ENCODE data around the gene JADE2. TPM values are rescaled to one million over a fixed set of nuclear protein-coding genes. Genes with fewer than 3 reads are reported as not detected.

JADE2 gene
- polyA plus RNA-seq, 3 donors, result 2.1 to 10.2 (median 3.1) TPM

- no peak for TF ChIP-seq CTCF (IDR thresholded peaks at IDR 0.05)
- Histone ChIP-seq H3K4me1 (ENCODE audit: control insufficient read depth in 1 of 2, insufficient read depth in 2 of 2, low read length in 2 of 2) (peaks cover 26 to 33% of the 10 kb centered on the region in 2 donors), H4K20me1 (ENCODE audit: insufficient read depth, low read length) (peaks cover 7% of the 10 kb centered on the region), H3K4me3 (replicated peaks in 1 of 3; ENCODE audit: low read depth in 2 of 3, low read length in 3 of 3) (no peak overlapping the region), H3K9ac (ENCODE audit: insufficient read depth, low read length, poor library complexity, severe bottlenecking) (no peak overlapping the region), H3K4me2 (replicated peaks; ENCODE audit: extremely low read depth, low read length, poor library complexity, severe bottlenecking) (no peak overlapping the region), H3K79me2 (ENCODE audit: insufficient read depth, low read length) (no peaks in the 10 kb centered on the region), H2AFZ (ENCODE audit: insufficient read depth, low read depth, low read length, poor library complexity, severe bottlenecking) (no peak overlapping the region), H3K36me3 (replicated peaks in 1 of 2; ENCODE audit: control insufficient read depth in 1 of 2, insufficient read depth in 2 of 2, low read length in 2 of 2) (peaks cover 20 to 44% of the 10 kb centered on the region in 2 donors), H3K27me3 (ENCODE audit: control insufficient read depth in 2 of 2, insufficient read depth in 2 of 2, low read length in 2 of 2) (no peaks in the 10 kb centered on the region), H3K27ac (ENCODE audit: low read depth in 1 of 2, low read length in 2 of 2) (peak overlapping the region in 1 of 2 donors; percentile 91), H3K9me3 (replicated peaks in 1 of 2; ENCODE audit: control insufficient read depth in 1 of 2, insufficient read depth in 1 of 2, low read length in 2 of 2) (no peaks in the 10 kb centered on the region)
- Mint-ChIP-seq H3K4me3 (no peak overlapping the region), H3K27ac (peak overlapping the region in 6 of 7 donors; percentile 29 to 90 (median 70)), H3K36me3 (peaks cover 40 to 45% of the 10 kb centered on the region in 2 donors), H3K27me3 (ENCODE audit: low read depth in 3 of 3) (peaks cover 0 to 2% (median 0%) of the 10 kb centered on the region in 3 donors), H3K4me1 (peaks cover 32% of the 10 kb centered on the region), H3K9me3 (peaks cover 0 to 2% (median 0%) of the 10 kb centered on the region in 7 donors)
- intact Hi-C loops (cut with micrococcal nuclease), result no loop called here
- DNase-seq, result no peak
Measured at GRCh38 chr5:134556994-134557393, 31.5 kb downstream of the JADE2 start.

- intact Hi-C loops (cut with micrococcal nuclease), result no loop called here
- Histone ChIP-seq H3K79me2 (ENCODE audit: insufficient read depth, low read length) (no peaks in the 10 kb centered on the region), H3K27me3 (ENCODE audit: control insufficient read depth in 2 of 2, insufficient read depth in 2 of 2, low read length in 2 of 2) (no peaks in the 10 kb centered on the region), H3K27ac (ENCODE audit: low read depth in 1 of 2, low read length in 2 of 2) (peak overlapping the region in 1 of 2 donors; percentile 33), H3K9ac (ENCODE audit: insufficient read depth, low read length, poor library complexity, severe bottlenecking) (no peak overlapping the region), H3K9me3 (replicated peaks in 1 of 2; ENCODE audit: control insufficient read depth in 1 of 2, insufficient read depth in 1 of 2, low read length in 2 of 2) (no peaks in the 10 kb centered on the region), H2AFZ (ENCODE audit: insufficient read depth, low read depth, low read length, poor library complexity, severe bottlenecking) (no peak overlapping the region), H3K36me3 (replicated peaks in 1 of 2; ENCODE audit: control insufficient read depth in 1 of 2, insufficient read depth in 2 of 2, low read length in 2 of 2) (peaks cover 37 to 60% of the 10 kb centered on the region in 2 donors), H4K20me1 (ENCODE audit: insufficient read depth, low read length) (peaks cover 7% of the 10 kb centered on the region), H3K4me1 (ENCODE audit: control insufficient read depth in 1 of 2, insufficient read depth in 2 of 2, low read length in 2 of 2) (peaks cover 17 to 22% of the 10 kb centered on the region in 2 donors), H3K4me2 (replicated peaks; ENCODE audit: extremely low read depth, low read length, poor library complexity, severe bottlenecking) (no peak overlapping the region), H3K4me3 (replicated peaks in 1 of 3; ENCODE audit: low read depth in 2 of 3, low read length in 3 of 3) (no peak overlapping the region)
- 97% methylated on average over 6 of the region's 7 CpGs for WGBS (ENCODE audit: insufficient coverage)
- no peak overlapping the region for H3K4me3 Mint-ChIP-seq
- peaks cover 52% of the 10 kb centered on the region in 2 donors for H3K36me3 Mint-ChIP-seq
- H3K9me3 Mint-ChIP-seq, result no peaks in the 10 kb centered on the region
- DNase-seq, result no peak
- H3K27me3 Mint-ChIP-seq (ENCODE audit: low read depth in 3 of 3), result peaks cover 0 to 2% (median 0%) of the 10 kb centered on the region in 3 donors
- H3K27ac Mint-ChIP-seq, result peak overlapping the region in 1 of 7 donors; percentile 21
- H3K4me1 Mint-ChIP-seq, result peaks cover 21% of the 10 kb centered on the region
- TF ChIP-seq CTCF (IDR thresholded peaks at IDR 0.05), result no peak
Measured at GRCh38 chr5:134559672-134560071, 34.2 kb downstream of the JADE2 start.
